ENCODE measurements around the gene LIPN.

- TF ChIP-seq, protein P1, sequence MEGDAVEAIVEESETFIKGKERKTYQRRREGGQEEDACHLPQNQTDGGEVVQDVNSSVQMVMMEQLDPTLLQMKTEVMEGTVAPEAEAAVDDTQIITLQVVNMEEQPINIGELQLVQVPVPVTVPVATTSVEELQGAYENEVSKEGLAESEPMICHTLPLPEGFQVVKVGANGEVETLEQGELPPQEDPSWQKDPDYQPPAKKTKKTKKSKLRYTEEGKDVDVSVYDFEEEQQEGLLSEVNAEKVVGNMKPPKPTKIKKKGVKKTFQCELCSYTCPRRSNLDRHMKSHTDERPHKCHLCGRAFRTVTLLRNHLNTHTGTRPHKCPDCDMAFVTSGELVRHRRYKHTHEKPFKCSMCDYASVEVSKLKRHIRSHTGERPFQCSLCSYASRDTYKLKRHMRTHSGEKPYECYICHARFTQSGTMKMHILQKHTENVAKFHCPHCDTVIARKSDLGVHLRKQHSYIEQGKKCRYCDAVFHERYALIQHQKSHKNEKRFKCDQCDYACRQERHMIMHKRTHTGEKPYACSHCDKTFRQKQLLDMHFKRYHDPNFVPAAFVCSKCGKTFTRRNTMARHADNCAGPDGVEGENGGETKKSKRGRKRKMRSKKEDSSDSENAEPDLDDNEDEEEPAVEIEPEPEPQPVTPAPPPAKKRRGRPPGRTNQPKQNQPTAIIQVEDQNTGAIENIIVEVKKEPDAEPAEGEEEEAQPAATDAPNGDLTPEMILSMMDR (IDR thresholded peaks at IDR 0.05): no peak
- TF ChIP-seq POLR2A (IDR thresholded peaks at IDR 0.05): no peak
These were observed 34.9 kb downstream of the LIPN start for GRCh38 chr10:88794731-88795130.
